MM.1S (cell line): Measurements from ENCODE around the gene SHBG.

Source experiments
- DNase-seq: peaks from one replicate; pipeline ENCODE4 v3.0.0-alpha.2; 2015
- H2AFZ ChIP-seq: fragments of 300-600 bp; sonication (generic); 2 replicates; pipeline ENCODE4 v1.6.0; 2016; ENCODE audit warnings: antibody characterized with exemption, low read length
- H3F3A ChIP-seq: fragments of 300-600 bp; sonication (generic); 2 replicates; pipeline ENCODE4 v1.6.1; 2016; ENCODE audit warnings: mild to moderate bottlenecking, antibody characterized with exemption, low read length, moderate library complexity, mixed read lengths; ENCODE audit not compliant: insufficient read depth
- H3K27ac ChIP-seq: fragments of 300-600 bp; sonication (generic); 2 replicates; pipeline ENCODE4 v1.5.1; 2016; ENCODE audit warnings: mild to moderate bottlenecking, low read length
- H3K27me3 ChIP-seq: fragments of 300-600 bp; sonication (generic); replicated peaks from 2 replicates; pipeline ENCODE4 v1.6.0; 2016; ENCODE audit warnings: low read length; ENCODE audit not compliant: insufficient read depth
- H3K36me3 ChIP-seq: fragments of 300-600 bp; sonication (generic); replicated peaks from 2 replicates; pipeline ENCODE4 v1.6.1; 2016; ENCODE audit warnings: mild to moderate bottlenecking, low read length, mixed read lengths; ENCODE audit not compliant: insufficient read depth
- H3K4me1 ChIP-seq: fragments of 300-600 bp; sonication (generic); 2 replicates; pipeline ENCODE4 v1.6.1; 2016; ENCODE audit warnings: low read length, mixed read lengths
- H3K4me2 ChIP-seq: fragments of 300-600 bp; sonication (generic); 2 replicates; pipeline ENCODE4 v1.6.0; 2016; ENCODE audit warnings: low read depth, low read length
- H3K4me3 ChIP-seq: fragments of 300-600 bp; sonication (generic); 2 replicates; pipeline ENCODE4 v1.5.1; 2016; ENCODE audit warnings: low read length, mixed read lengths
- H3K79me2 ChIP-seq: fragments of 300-600 bp; sonication (generic); 2 replicates; pipeline ENCODE4 v1.6.1; 2016; ENCODE audit warnings: mixed run types, low read length, mixed read lengths
- H3K9ac ChIP-seq: fragments of 300-600 bp; sonication (generic); 2 replicates; pipeline ENCODE4 v1.6.1; 2016; ENCODE audit warnings: low read length, mixed read lengths
- H3K9me2 ChIP-seq: fragments of 300-600 bp; sonication (generic); replicated peaks from 2 replicates; pipeline ENCODE4 v1.6.1; 2016; ENCODE audit warnings: mild to moderate bottlenecking, low read length, mixed read lengths; ENCODE audit not compliant: insufficient read depth
- H3K9me3 ChIP-seq: fragments of 300-600 bp; sonication (generic); replicated peaks from 2 replicates; pipeline ENCODE4 v1.6.1; 2016; ENCODE audit warnings: mild to moderate bottlenecking, low read length, mixed read lengths; ENCODE audit not compliant: insufficient read depth
- H4K20me1 ChIP-seq: fragments of 300-600 bp; sonication (generic); 2 replicates; pipeline ENCODE4 v1.6.1; 2016; ENCODE audit warnings: mild to moderate bottlenecking, low read length, moderate library complexity, mixed read lengths; ENCODE audit not compliant: insufficient read depth
- CTCF ChIP-seq: fragments of 300-600 bp; sonication (generic); IDR thresholded peaks from 2 replicates; pipeline ENCODE4 v1.5.1; 2016; ENCODE audit warnings: antibody characterized with exemption, low read length, mixed read lengths
- EZH2 ChIP-seq: fragments of 300-600 bp; sonication (generic); optimal IDR thresholded peaks from 2 replicates; pipeline ENCODE3; 2017; ENCODE audit warnings: low read depth, mild to moderate bottlenecking, antibody characterized with exemption, low read length, mixed read lengths
- EZH2phosphoT487 ChIP-seq: fragments of 300-600 bp; sonication (generic); IDR thresholded peaks from 2 replicates; pipeline ENCODE4 v1.6.1; 2018; ENCODE audit warnings: antibody characterized with exemption, low read length

The SHBG gene

GRCh38 chr17:7668482-7668881 is 38.5 kb downstream of the SHBG start:
- no peak for TF ChIP-seq CTCF
- no peak for TF ChIP-seq EZH2
- TF ChIP-seq EZH2phosphoT487: no peak
- H3K4me1 ChIP-seq: no peaks in the 10 kb centered on the region
- H2AFZ ChIP-seq: no peak overlapping the region
- H3K4me2 ChIP-seq: no peak overlapping the region
- no peaks in the 10 kb centered on the region for H3K9me3 ChIP-seq
- H3K36me3 ChIP-seq: peaks cover 10% of the 10 kb centered on the region
- no peak overlapping the region for H3K4me3 ChIP-seq
- H3K27me3 ChIP-seq: no peaks in the 10 kb centered on the region
- no peak for DNase-seq
- H4K20me1 ChIP-seq: no peaks in the 10 kb centered on the region
- H3K9ac ChIP-seq: no peak overlapping the region
- H3K27ac ChIP-seq: no peak overlapping the region
- H3K9me2 ChIP-seq: no peaks in the 10 kb centered on the region
- H3K79me2 ChIP-seq: no peaks in the 10 kb centered on the region
- no peaks in the 10 kb centered on the region for H3F3A ChIP-seq

GRCh38 chr17:7673239-7673638 is 43.3 kb downstream of the SHBG start:
- H3K9me3 ChIP-seq: no peaks in the 10 kb centered on the region
- H3K27me3 ChIP-seq: no peaks in the 10 kb centered on the region
- H3K9me2 ChIP-seq: no peaks in the 10 kb centered on the region
- peaks cover 19% of the 10 kb centered on the region for H3K36me3 ChIP-seq
- TF ChIP-seq EZH2 (no peak), CTCF (peak; percentile 57), EZH2phosphoT487 (no peak)
- H3F3A ChIP-seq: no peaks in the 10 kb centered on the region
- no peak overlapping the region for H3K27ac ChIP-seq
- peak; percentile 41 for DNase-seq
- no peaks in the 10 kb centered on the region for H3K4me1 ChIP-seq
- no peak overlapping the region for H3K4me2 ChIP-seq
- no peaks in the 10 kb centered on the region for H4K20me1 ChIP-seq
- H3K4me3 ChIP-seq: no peak overlapping the region
- H3K79me2 ChIP-seq: no peaks in the 10 kb centered on the region
- H3K9ac ChIP-seq: no peak overlapping the region
- H2AFZ ChIP-seq: no peak overlapping the region

DNA sequence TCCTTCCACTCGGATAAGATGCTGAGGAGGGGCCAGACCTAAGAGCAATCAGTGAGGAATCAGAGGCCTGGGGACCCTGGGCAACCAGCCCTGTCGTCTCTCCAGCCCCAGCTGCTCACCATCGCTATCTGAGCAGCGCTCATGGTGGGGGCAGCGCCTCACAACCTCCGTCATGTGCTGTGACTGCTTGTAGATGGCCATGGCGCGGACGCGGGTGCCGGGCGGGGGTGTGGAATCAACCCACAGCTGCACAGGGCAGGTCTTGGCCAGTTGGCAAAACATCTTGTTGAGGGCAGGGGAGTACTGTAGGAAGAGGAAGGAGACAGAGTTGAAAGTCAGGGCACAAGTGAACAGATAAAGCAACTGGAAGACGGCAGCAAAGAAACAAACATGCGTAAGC is 45.0 kb downstream of the SHBG start:
- H3K36me3 ChIP-seq: peaks cover 19% of the 10 kb centered on the region
- no peak for TF ChIP-seq EZH2
- no peak for TF ChIP-seq CTCF
- TF ChIP-seq EZH2phosphoT487: no peak
- no peak for DNase-seq

More for the DNA sequence above, 45.0 kb downstream of the SHBG start:
- Histone ChIP-seq H2AFZ (no peak overlapping the region), H3K4me1 (no peaks in the 10 kb centered on the region), H3K9me3 (no peaks in the 10 kb centered on the region), H3K27ac (no peak overlapping the region), H3K9ac (no peak overlapping the region), H3K27me3 (no peaks in the 10 kb centered on the region), H3K79me2 (0 out of 2 replicates have a peak, but pooled peaks cover 4% of the 10 kb centered on the region), H3K4me3 (no peak overlapping the region), H3K9me2 (no peaks in the 10 kb centered on the region), H3F3A (no peaks in the 10 kb centered on the region), H4K20me1 (no peaks in the 10 kb centered on the region), H3K4me2 (no peak overlapping the region)
